NCI-H82 treated with DMSO at 0.1 percent for 48 hours (cell line): Measurements from ENCODE around the gene ARAP3.
"Not testable (repeated sequence)": the region's sequence is repeated elsewhere in the genome, so short reads cannot be mapped to it uniquely, and the experiment has no call there.

Experiments
- DNase-seq: peaks from one replicate; lab custom pipeline; 2025; ENCODE audit not compliant: unreplicated experiment; lab: John Stamatoyannopoulos, UW

Gene ARAP3

GRCh38 chr5:141618030-141618803, 63.8 kb downstream of the ARAP3 start:
- DNase-seq = no peak

DNA sequence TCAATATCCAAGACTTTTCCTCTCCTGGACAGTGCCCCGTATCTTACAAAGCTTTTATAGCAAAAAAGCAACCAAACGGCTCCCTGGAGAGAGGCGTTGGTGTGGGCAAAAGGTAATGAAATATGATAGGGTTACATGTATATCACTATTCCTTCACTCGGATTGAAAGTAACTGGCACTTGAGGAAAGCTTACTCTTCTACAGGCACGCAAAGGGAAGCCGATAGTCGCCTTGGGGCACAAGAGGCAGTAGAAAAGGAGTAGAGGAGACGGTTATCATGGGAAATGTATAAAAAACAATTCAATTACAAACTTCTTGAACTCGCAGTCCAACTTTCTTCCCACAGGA, 64.4 kb downstream of the ARAP3 start:
- no peak for DNase-seq

GRCh38 chr5:141617128-141617527, 64.9 kb downstream of the ARAP3 start:
- no peak for DNase-seq

- DNase-seq = no peak
Observed at GRCh38 chr5:141615991-141616720, 65.9 kb downstream of the ARAP3 start.

GRCh38 chr5:141613344-141613743, 68.7 kb downstream of the ARAP3 start:
- no peak for DNase-seq

DNA sequence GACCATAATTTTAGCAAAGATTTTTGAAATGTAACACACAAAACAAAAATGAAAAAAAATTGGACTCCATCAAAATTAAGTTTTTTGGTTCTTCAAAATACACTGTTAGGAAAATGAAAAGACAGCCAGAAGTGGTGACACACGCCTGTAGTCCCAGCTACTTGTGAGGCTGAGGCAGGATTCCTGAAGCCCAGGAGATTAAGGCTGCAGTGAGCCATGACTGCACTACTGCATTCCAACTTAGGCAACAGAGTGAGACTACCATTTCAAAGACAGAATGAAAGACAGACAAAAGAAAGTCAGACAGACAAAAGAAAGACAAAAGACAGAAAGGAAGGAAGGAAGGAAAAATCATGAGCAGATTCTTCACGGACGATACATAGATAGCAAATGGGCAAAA, 70.7 kb downstream of the ARAP3 start:
- DNase-seq = no peak

- DNase-seq = not testable (repeated sequence)
Observed at GRCh38 chr5:141609921-141610320, 72.1 kb downstream of the ARAP3 start.

DNA sequence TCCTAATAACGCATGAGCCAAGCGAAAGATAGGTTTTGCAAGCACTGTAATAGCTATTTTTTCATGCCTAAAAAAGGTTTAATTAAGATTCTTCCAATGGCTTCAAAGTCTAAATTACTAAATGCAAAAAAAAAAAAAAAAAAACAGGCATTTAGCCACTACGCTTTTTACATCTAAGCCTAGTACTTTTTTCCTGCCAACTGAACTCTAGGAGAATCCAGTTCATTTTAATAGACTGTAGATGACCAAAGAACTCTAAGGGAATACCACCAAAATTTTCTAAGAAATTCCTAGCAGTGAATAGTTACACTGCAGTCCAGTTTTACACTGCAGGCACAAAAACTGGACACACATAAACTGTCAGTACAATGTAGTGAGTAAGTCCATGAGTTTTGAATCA, 73.0 kb downstream of the ARAP3 start:
- no peak for DNase-seq

DNA sequence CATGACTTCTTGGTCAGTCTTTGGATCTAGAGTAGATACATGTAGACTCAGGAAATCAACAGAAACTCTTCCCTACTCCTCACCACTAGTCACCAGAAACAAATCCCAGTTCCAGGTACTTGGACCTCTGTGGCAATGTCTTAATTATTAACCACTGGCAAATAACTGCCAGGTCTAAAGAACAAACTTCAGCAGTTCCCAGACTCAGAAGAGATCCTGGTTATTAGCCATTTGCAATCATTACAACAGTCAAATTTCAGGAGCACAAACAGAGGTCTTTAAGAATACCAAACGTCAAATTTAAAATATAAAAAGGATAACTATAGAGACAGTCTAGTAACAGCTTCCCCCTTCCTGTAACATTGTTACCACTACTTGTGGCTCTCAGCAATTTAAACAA, 73.5 kb downstream of the ARAP3 start:
- DNase-seq = no peak

DNA sequence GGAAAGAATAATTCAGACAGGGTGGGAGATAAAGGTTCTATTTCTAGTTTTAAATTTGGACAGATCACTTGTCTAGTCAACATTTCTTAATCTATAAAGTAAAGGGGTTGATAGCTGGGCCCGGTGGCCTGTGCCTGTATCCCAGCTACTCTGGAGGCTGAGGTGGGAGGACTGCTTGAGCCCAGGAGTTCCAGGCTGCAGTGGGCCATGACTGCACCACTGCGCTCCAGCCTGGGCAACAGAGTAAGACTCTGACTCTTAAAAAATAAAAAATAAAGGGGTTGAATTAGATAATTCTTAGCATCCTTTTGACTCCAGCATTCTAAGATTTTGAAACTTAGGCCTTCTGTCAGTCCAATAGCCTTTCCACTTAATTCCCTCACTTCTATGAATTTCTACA, 74.0 kb downstream of the ARAP3 start:
- no peak for DNase-seq

- no peak for DNase-seq
Observed at GRCh38 chr5:141605523-141606277, 76.3 kb downstream of the ARAP3 start.

DNA sequence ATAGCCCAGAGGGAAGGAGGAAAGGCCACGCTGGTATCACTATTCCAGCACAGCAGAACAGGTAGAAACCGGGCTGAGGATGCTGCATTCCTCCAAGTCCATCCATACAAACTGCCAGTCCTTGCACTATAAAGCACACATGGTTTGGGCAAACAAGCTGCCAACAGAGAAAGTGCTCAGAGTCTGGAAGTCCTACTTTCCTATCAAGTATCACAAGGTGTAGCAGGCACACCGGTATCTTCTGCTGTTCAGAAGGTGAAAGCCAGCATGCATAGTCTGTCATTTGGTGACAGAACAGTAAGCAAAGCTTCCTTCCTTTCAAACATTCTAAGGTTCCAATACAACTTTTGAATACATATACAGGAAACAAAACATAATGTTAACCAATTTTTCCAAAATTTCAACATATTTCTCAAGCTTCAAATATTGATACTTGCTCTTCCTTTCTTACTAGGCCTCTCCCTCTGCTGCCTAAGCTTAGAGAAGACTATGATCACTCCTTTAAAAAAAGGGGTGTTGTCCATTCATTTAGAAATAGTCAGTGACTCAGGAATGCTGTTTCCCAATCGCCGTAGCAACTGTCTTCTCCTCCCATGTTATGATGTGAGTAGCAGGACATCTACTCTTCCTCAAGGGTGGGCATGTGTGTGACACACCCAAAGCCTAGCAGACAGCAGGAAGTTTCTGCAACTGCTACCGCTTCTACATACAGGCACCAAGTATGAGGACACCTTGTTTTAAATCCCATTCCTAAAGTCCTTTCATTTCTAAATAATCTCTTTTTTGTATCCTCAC, 77.9 kb downstream of the ARAP3 start:
- no peak for DNase-seq
